ENCODE measurements around the gene NEMP1.
"Not testable (repeated sequence)": the region's sequence is repeated elsewhere in the genome, so short reads cannot be mapped to it uniquely, and the experiment has no call there.

NEMP1 gene

DNA sequence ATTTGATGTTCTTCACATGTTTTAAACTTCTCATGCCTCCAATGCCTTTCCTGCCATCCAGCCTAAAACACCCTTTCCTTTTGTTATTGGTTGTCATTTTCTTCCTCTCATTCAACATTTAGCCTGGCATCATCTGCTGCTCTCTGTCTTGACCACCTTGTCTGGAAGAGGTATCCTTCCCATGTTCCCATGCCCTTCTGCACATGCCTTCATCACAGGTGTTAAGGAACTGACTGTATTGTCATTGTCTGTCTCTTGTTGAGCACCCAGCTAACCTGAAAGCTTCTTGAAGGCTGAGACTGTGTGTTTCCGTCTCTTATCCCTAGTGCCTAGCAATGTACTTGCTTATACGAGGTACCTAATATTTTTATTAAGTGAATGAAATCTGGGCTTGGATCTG, 45.2 kb upstream of the NEMP1 start:
- H3K36me3 ChIP-seq (ENCODE audit: insufficient read depth, insufficient read length, low read length): peaks cover 4% of the 10 kb centered on the region
- no peak overlapping the region for H3K9ac ChIP-seq (ENCODE audit: insufficient read length, low read depth)
- no peak overlapping the region for H3K4me3 ChIP-seq (ENCODE audit: insufficient read length, low read depth)
- no peak for TF ChIP-seq YY1 (IDR thresholded peaks at IDR 0.05; ENCODE audit: insufficient read depth, insufficient read length)
- TF ChIP-seq SUZ12 (IDR thresholded peaks at IDR 0.05; ENCODE audit: extremely low read depth, insufficient read depth, insufficient read length): no peak
- TF ChIP-seq ZNF274 (IDR thresholded peaks at IDR 0.05; ENCODE audit: low read depth, low read length): no peak
- H3K27me3 ChIP-seq (ENCODE audit: insufficient read depth, insufficient read length): no peaks in the 10 kb centered on the region
- DNase-seq (ENCODE audit: low read depth, low spot score): no peak
- H3K9me3 ChIP-seq (ENCODE audit: insufficient read depth, low read length): peaks cover 15% of the 10 kb centered on the region
- H3K4me1 ChIP-seq (ENCODE audit: insufficient read depth, insufficient read length): peaks cover 8% of the 10 kb centered on the region

DNA sequence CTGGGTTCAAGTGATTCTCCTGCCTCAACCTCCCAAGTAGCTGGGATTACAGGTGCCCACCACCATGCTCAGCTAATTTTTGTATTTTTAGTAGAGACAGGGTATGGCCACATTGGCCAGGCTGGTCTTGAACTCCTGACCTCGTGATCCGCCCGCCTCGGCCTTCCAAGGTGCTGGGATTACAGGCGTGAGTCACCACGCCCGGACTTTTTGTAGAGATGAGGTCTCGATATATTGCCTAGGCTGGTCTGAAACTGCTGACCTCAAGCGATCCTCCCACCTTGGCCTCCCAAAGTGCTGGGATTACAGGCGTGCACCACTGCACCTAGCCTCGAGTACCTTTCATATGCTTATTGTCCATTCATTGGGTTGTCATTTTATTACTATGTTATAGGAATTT, 42.1 kb upstream of the NEMP1 start:
- DNase-seq (ENCODE audit: low read depth, low spot score); H3K4me1 ChIP-seq (ENCODE audit: insufficient read depth, insufficient read length): not testable (repeated sequence)

DNA sequence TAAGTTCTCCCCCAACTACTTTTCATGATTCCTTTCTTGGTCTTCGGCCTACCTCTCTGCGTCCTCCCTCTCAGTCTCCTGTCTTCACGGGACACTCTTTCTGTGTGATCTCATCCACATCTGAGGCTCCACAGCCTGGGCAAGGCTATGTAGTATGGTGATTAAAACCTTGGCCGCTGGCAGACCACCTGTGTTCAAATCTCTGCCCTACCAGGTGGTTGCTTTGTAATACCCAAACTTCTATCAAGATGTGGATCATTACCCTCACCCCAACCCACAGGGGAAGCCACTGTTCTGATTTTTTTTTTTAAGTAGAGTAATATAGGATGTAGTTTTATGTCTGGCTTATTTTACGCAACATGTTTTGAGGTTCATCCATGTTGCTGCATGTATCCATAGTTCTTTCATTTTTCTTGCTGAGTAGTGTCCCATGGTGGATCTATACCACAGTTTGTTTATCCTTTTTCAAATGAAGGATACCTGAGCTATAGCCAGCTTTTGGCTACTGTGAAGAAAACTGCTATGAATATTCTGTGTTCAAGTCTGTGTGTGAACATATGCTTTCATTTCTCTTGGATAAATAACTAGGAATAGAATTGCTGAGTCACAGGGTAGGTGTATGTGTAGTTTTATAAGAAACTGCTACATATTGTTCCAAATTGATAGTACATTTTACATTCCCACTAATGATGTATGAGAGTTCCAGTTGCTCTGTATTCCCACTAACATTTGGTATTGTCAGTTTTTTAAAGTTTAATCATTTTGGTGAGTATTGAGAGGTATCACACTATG, 40.9 kb upstream of the NEMP1 start:
- Histone ChIP-seq H3K27me3 (ENCODE audit: insufficient read depth, insufficient read length) (no peaks in the 10 kb centered on the region), H3K4me3 (ENCODE audit: insufficient read length, low read depth) (no peak overlapping the region), H3K9ac (ENCODE audit: insufficient read length, low read depth) (no peak overlapping the region), H3K9me3 (ENCODE audit: insufficient read depth, low read length) (peaks cover 15% of the 10 kb centered on the region), H3K4me1 (ENCODE audit: insufficient read depth, insufficient read length) (peaks cover 2% of the 10 kb centered on the region), H3K36me3 (ENCODE audit: insufficient read depth, insufficient read length, low read length) (peaks cover 4% of the 10 kb centered on the region)
- DNase-seq (ENCODE audit: low read depth, low spot score): no peak
- no peak for TF ChIP-seq YY1 (IDR thresholded peaks at IDR 0.05; ENCODE audit: insufficient read depth, insufficient read length)
- no peak for TF ChIP-seq SUZ12 (IDR thresholded peaks at IDR 0.05; ENCODE audit: extremely low read depth, insufficient read depth, insufficient read length)
- TF ChIP-seq ZNF274 (IDR thresholded peaks at IDR 0.05; ENCODE audit: low read depth, low read length): no peak

More for the DNA sequence above, 42.1 kb upstream of the NEMP1 start:
- H3K36me3 ChIP-seq (ENCODE audit: insufficient read depth, insufficient read length, low read length); H3K4me3 ChIP-seq (ENCODE audit: insufficient read length, low read depth); H3K9ac ChIP-seq (ENCODE audit: insufficient read length, low read depth); H3K27me3 ChIP-seq (ENCODE audit: insufficient read depth, insufficient read length): not testable (repeated sequence)
- peaks cover 15% of the 10 kb centered on the region for H3K9me3 ChIP-seq (ENCODE audit: insufficient read depth, low read length)

- no peak for DNase-seq (ENCODE audit: low read depth, low spot score)
- H3K4me1 ChIP-seq (ENCODE audit: insufficient read depth, insufficient read length): peaks cover 2% of the 10 kb centered on the region
Observed at GRCh38 chr12:57118711-57119271, 40.2 kb upstream of the NEMP1 start.

DNA sequence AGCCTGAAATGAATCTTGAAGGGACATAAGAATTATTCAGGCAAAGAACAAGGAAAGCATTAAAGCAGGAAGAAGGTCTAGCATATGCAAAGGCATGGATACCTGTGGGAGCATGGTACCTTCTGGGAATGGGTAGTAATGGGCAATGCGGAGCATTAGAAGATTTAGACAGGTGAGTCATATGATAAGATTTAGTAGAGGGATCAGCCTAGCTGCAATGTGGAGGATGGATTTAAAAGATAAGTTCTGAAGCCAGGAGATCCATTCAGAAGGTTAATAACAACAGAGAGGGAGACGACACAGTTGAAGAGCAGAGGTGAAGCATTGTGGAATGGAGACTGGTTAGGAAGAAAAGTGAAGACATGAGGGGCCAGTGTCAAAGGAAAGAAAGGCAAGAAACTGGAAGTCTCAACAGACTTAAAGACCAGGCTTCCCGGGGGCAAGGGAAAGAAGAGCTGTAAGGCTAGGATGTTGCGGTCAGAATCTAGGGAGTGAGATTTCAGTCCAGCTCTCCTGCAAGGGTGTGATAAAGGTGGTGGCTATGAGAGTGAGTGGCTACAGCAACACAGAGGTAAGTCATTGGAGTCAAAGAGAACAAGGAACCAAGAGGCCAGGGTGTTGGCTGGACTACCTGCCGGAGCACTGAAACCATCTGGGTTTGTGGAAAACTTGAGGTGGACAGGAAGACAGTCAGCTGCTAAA, 38.1 kb upstream of the NEMP1 start:
- no peaks in the 10 kb centered on the region for H3K9me3 ChIP-seq (ENCODE audit: insufficient read depth, low read length)
- no peak overlapping the region for H3K4me3 ChIP-seq (ENCODE audit: insufficient read length, low read depth)
- H3K9ac ChIP-seq (ENCODE audit: insufficient read length, low read depth): no peak overlapping the region
- peaks cover 6% of the 10 kb centered on the region for H3K4me1 ChIP-seq (ENCODE audit: insufficient read depth, insufficient read length)
- no peaks in the 10 kb centered on the region for H3K36me3 ChIP-seq (ENCODE audit: insufficient read depth, insufficient read length, low read length)
- DNase-seq (ENCODE audit: low read depth, low spot score): no peak
- no peaks in the 10 kb centered on the region for H3K27me3 ChIP-seq (ENCODE audit: insufficient read depth, insufficient read length)
- TF ChIP-seq SUZ12 (IDR thresholded peaks at IDR 0.05; ENCODE audit: extremely low read depth, insufficient read depth, insufficient read length) (no peak), ZNF274 (IDR thresholded peaks at IDR 0.05; ENCODE audit: low read depth, low read length) (no peak), YY1 (IDR thresholded peaks at IDR 0.05; ENCODE audit: insufficient read depth, insufficient read length) (no peak)

More at GRCh38 chr12:57118711-57119271, 40.2 kb upstream of the NEMP1 start:
- Histone ChIP-seq H3K27me3 (ENCODE audit: insufficient read depth, insufficient read length) (no peaks in the 10 kb centered on the region), H3K9ac (ENCODE audit: insufficient read length, low read depth) (no peak overlapping the region), H3K4me3 (ENCODE audit: insufficient read length, low read depth) (no peak overlapping the region), H3K36me3 (ENCODE audit: insufficient read depth, insufficient read length, low read length) (peaks cover 4% of the 10 kb centered on the region), H3K9me3 (ENCODE audit: insufficient read depth, low read length) (peaks cover 12% of the 10 kb centered on the region)
- no peak for TF ChIP-seq ZNF274 (IDR thresholded peaks at IDR 0.05; ENCODE audit: low read depth, low read length)
- TF ChIP-seq YY1 (IDR thresholded peaks at IDR 0.05; ENCODE audit: insufficient read depth, insufficient read length): no peak
- no peak for TF ChIP-seq SUZ12 (IDR thresholded peaks at IDR 0.05; ENCODE audit: extremely low read depth, insufficient read depth, insufficient read length)

GRCh38 chr12:57112492-57113294, 34.1 kb upstream of the NEMP1 start:
- TF ChIP-seq SUZ12 (IDR thresholded peaks at IDR 0.05; ENCODE audit: extremely low read depth, insufficient read depth, insufficient read length): no peak
- no peak for TF ChIP-seq ZNF274 (IDR thresholded peaks at IDR 0.05; ENCODE audit: low read depth, low read length)
- no peak for TF ChIP-seq YY1 (IDR thresholded peaks at IDR 0.05; ENCODE audit: insufficient read depth, insufficient read length)
- Histone ChIP-seq H3K4me1 (ENCODE audit: insufficient read depth, insufficient read length) (peaks cover 14% of the 10 kb centered on the region), H3K4me3 (ENCODE audit: insufficient read length, low read depth) (peak overlapping the region; percentile 84), H3K9me3 (ENCODE audit: insufficient read depth, low read length) (no peaks in the 10 kb centered on the region), H3K36me3 (ENCODE audit: insufficient read depth, insufficient read length, low read length) (peaks cover 10% of the 10 kb centered on the region), H3K9ac (ENCODE audit: insufficient read length, low read depth) (peak overlapping the region; percentile 96), H3K27me3 (ENCODE audit: insufficient read depth, insufficient read length) (no peaks in the 10 kb centered on the region)
- no peak for DNase-seq (ENCODE audit: low read depth, low spot score)
